Kidney (tissue), 14 donors: ENCODE results near the gene ZMYND8. TPM values are rescaled to one million over a fixed set of nuclear protein-coding genes. Genes with fewer than 3 reads are reported as not detected.

Experiments used
- DNase-seq, 5 donors: peaks; one replicate each; pipeline ENCODE4 v3.0.0-alpha.2; 2013 to 2020
- FAIRE-seq: peaks from 2 replicates; lab custom pipeline; 2012; peaks lifted over from hg19 to GRCh38; lab: Jason Lieb, UNC
- H3K27ac ChIP-seq, 2 donors: one replicate each; pipeline ENCODE4 v1.7.0; 2013; ENCODE audit warnings: low read depth in 2 of 2, low read length in 2 of 2, inconsistent platforms in 1 of 2
- H3K27me3 ChIP-seq: one replicate; pipeline ENCODE4 v1.7.1; 2013; ENCODE audit warnings: low read length, inconsistent platforms; ENCODE audit not compliant: control insufficient read depth, insufficient read depth
- H3K36me3 ChIP-seq, 3 donors: one replicate each; pipeline versions ENCODE4 v1.7.0 to v1.7.1; 2013; ENCODE audit warnings: low read length in 3 of 3, control low read depth in 1 of 3, inconsistent platforms in 1 of 3; ENCODE audit not compliant: insufficient read depth in 3 of 3, control insufficient read depth in 2 of 3
- H3K4me1 ChIP-seq, 3 donors: one replicate each; pipeline versions ENCODE4 v1.7.0 to v1.7.1; 2013; ENCODE audit warnings: low read length in 3 of 3, inconsistent platforms in 1 of 3, low read depth in 1 of 3; ENCODE audit not compliant: control insufficient read depth in 2 of 3, insufficient read depth in 2 of 3
- H3K4me3 ChIP-seq, 3 donors: one replicate each; pipeline versions ENCODE4 v1.7.0 to v1.8.1; 2013; ENCODE audit warnings: low read length in 3 of 3, control low read depth in 1 of 3, inconsistent platforms in 1 of 3
- H3K9ac ChIP-seq, 3 donors: one replicate each; pipeline versions ENCODE4 v1.7.0 to v1.7.1; 2013; ENCODE audit warnings: low read length in 3 of 3, control low read depth in 1 of 3, inconsistent platforms in 1 of 3
- H3K9me3 ChIP-seq, 3 donors: one replicate each; pipeline versions ENCODE4 v1.7.0 to v1.7.1; 2013; ENCODE audit warnings: low read length in 3 of 3, control low read depth in 1 of 3, inconsistent platforms in 1 of 3; ENCODE audit not compliant: control insufficient read depth in 2 of 3, insufficient read depth in 1 of 3
- CTCF ChIP-seq: IDR thresholded peaks from 3 replicates; pipeline ENCODE4 v1.5.1; 2012; ENCODE audit warnings: mild to moderate bottlenecking, moderate library complexity, borderline replicate concordance; ENCODE audit not compliant: insufficient read depth; ENCODE audit errors: extremely low read depth
- intact Hi-C: fragments of 100-400 bp; cut with DNase I; formaldehyde crosslinking; loops from one replicate; pipeline ENCODE4 v1.11.1; 2022
- polyA plus RNA-seq: library from polyadenylated mRNA; stranded (reverse); fragments of 350-450 nt; fragmentation: Illumina TruSeq; extraction: RNeasy Lipid Tissue Mini Kit (QIAGEN cat#74804); gene quantifications from one replicate; pipeline ENCODE4 v1.2.3, GENCODE V29; 2014; ENCODE audit warnings: low read depth, low replicate concordance; ENCODE audit not compliant: insufficient read depth
- total RNA-seq: library from RNA; stranded (reverse); fragmentation: NEBNext Ultra II Directional; extraction: Animal tissue kit (Norgen Biotek cat#: 25700); gene quantifications from one replicate; pipeline ENCODE4 v1.2.1, GENCODE V29; 2021
- donor health status: control.
- donor health status: control.
- donor health status: control.
- donor health status: control.
- donor health status: control.
- donor health status: DM: yes; HTN: yes; CAD: no.
- donor health status: Normal renal cell carcinoma (clear cell type).

Gene ZMYND8
- total and polyA plus RNA-seq, 2 donors from 2014 or later: 10.5 to 37.5 TPM

GRCh38 chr20:47204008-47204849 is 152.3 kb downstream of the ZMYND8 start:
- Histone ChIP-seq H3K36me3 (peaks cover 0 to 7% (median 3%) of the 10 kb centered on the region in 3 donors), H3K27me3 (no peaks in the 10 kb centered on the region), H3K9ac (no peak overlapping the region), H3K4me1 (peaks cover 0 to 2% (median 0%) of the 10 kb centered on the region in 3 donors), H3K4me3 (no peak overlapping the region), H3K9me3 (no peaks in the 10 kb centered on the region), H3K27ac (no peak overlapping the region)
- intact Hi-C loops: no loop called here
- FAIRE-seq (no peak), DNase-seq (no peak)
- no peak for TF ChIP-seq CTCF

- Histone ChIP-seq H3K36me3 (no peaks in the 10 kb centered on the region), H3K4me3 (no peak overlapping the region), H3K9ac (no peak overlapping the region), H3K4me1 (peaks cover 0 to 2% (median 0%) of the 10 kb centered on the region in 3 donors), H3K9me3 (no peaks in the 10 kb centered on the region), H3K27me3 (no peaks in the 10 kb centered on the region), H3K27ac (no peak overlapping the region)
- FAIRE-seq: no peak
- no peak for DNase-seq
- no peak for TF ChIP-seq CTCF
- intact Hi-C loops: no loop called here
Observed at GRCh38 chr20:47202733-47203667, 153.5 kb downstream of the ZMYND8 start.

- FAIRE-seq (no peak), DNase-seq (no peak)
- peaks cover 0 to 2% (median 0%) of the 10 kb centered on the region in 3 donors for H3K4me1 ChIP-seq
- no peak overlapping the region for H3K27ac ChIP-seq
- H3K9ac ChIP-seq: no peak overlapping the region
- no peaks in the 10 kb centered on the region for H3K27me3 ChIP-seq
- no peak overlapping the region for H3K4me3 ChIP-seq
- H3K36me3 ChIP-seq: no peaks in the 10 kb centered on the region
- no peaks in the 10 kb centered on the region for H3K9me3 ChIP-seq
- intact Hi-C loops: no loop called here
- no peak for TF ChIP-seq CTCF
Observed at GRCh38 chr20:47201074-47201730, 155.3 kb downstream of the ZMYND8 start.
